Natural killer cell (primary cell): ENCODE results near the gene SNN. TPM values are rescaled to one million over a fixed set of nuclear protein-coding genes. Genes with fewer than 3 reads are reported as not detected.
A peak's percentile ranks its signal among the peaks of the same experiment; 100 is the strongest.

Experiments
- ATAC-seq, 3 donors: fragments of 150-1000 bp in 2 of 3; fragments of 200-7000 bp in 1 of 3; cut with Tn5 transposase; 1 replicate in 1 of 3; 2 replicates in 2 of 3; pipeline ENCODE4 v1.10.0; 2021; ENCODE audit warnings: mild to moderate bottlenecking in 2 of 3, moderate library complexity in 2 of 3
- DNase-seq, 2 donors: peaks; one replicate each; pipeline versions ENCODE4 v3.0.0 to v3.0.0-alpha.2; 2013 to 2021; ENCODE audit warnings: mixed read lengths in 1 of 2
- H3K27ac ChIP-seq: one replicate; pipeline ENCODE4 v1.5.1; 2013; ENCODE audit warnings: mild to moderate bottlenecking, low read length
- H3K27me3 ChIP-seq: one replicate; pipeline ENCODE4 v1.6.1; 2013; ENCODE audit warnings: low read length; ENCODE audit not compliant: control insufficient read depth, insufficient read depth
- H3K36me3 ChIP-seq: one replicate; pipeline ENCODE4 v1.6.1; 2013; ENCODE audit warnings: low read length; ENCODE audit not compliant: control insufficient read depth, insufficient read depth
- H3K4me1 ChIP-seq: one replicate; pipeline ENCODE4 v1.6.1; 2013; ENCODE audit warnings: low read length; ENCODE audit not compliant: control insufficient read depth, insufficient read depth
- H3K4me3 ChIP-seq: one replicate; pipeline ENCODE4 v1.5.1; 2013; ENCODE audit warnings: low read length
- H3K9me3 ChIP-seq: one replicate; pipeline ENCODE4 v1.6.1; 2013; ENCODE audit warnings: low read length; ENCODE audit not compliant: control insufficient read depth, insufficient read depth
- H3K27ac Mint-ChIP-seq, 2 donors: one replicate each; pipeline ENCODE4 v1.8.0; 2022; ENCODE audit warnings: mild to moderate bottlenecking in 2 of 2, mixed read lengths in 2 of 2, moderate library complexity in 1 of 2
- H3K27me3 Mint-ChIP-seq, 2 donors: one replicate each; pipeline ENCODE4 v1.8.0; 2022; ENCODE audit warnings: low read depth in 2 of 2, mixed read lengths in 2 of 2
- H3K36me3 Mint-ChIP-seq: one replicate; pipeline ENCODE4 v1.8.0; 2022; ENCODE audit warnings: mixed read lengths
- H3K4me1 Mint-ChIP-seq, 2 donors: one replicate each; pipeline ENCODE4 v1.8.0; 2022; ENCODE audit warnings: mixed read lengths in 2 of 2
- H3K4me3 Mint-ChIP-seq: one replicate; pipeline ENCODE4 v1.8.0; 2022; ENCODE audit warnings: mild to moderate bottlenecking, moderate library complexity, mixed read lengths
- H3K9me3 Mint-ChIP-seq, 2 donors: one replicate each; pipeline ENCODE4 v1.8.0; 2022; ENCODE audit warnings: mixed read lengths in 2 of 2
- CTCF ChIP-seq: fragments of 200-600 bp; IDR thresholded peaks from one replicate; pipeline ENCODE4 v1.8.0; 2022; ENCODE audit warnings: antibody characterized with exemption
- WGBS: methylation state at CpG from one replicate; pipeline ENCODE4 v1.1.7; 2013; ENCODE audit warnings: missing lambda C conversion rate; ENCODE audit not compliant: insufficient coverage; 5-methylcytosine and 5-hydroxymethylcytosine counted together
- intact Hi-C: fragments of 100-400 bp; cut with micrococcal nuclease; formaldehyde crosslinking; loops from one replicate; pipeline ENCODE4 v1.14.2; 2022
- total RNA-seq, 4 donors: library from RNA; stranded (reverse); fragments of 120-200 nt in 1 of 4; gene quantifications; one replicate each; pipeline versions ENCODE4 v1.2.3 to v1.2.4, GENCODE V29; 2013 to 2022

SNN gene
- total RNA-seq, 3 donors from 2014 or later (not counting 1 experiment from before 2014, with no cell fraction given), result 5.3 to 20.0 (median 12.5) TPM

DNA sequence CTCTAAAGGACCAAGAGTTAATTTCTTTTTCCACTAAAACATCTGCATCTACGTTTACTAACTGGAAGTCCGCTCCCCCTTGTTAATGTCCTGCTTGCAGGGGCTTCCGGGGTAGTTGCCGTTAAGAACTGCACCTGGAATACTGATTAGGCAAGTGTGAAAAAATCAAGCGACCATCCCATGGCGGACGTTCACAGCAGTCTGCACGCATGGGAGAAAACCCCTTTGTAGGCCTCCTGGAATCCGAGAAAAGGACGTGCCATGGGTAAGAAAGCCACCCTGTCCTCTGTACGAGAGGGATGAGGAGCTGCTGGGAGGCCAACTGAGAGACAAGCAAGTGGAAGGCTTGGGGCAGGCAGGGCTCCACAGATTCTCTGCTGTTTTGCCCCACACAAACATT is 14.9 kb downstream of the SNN start:
- no peak overlapping the region for H3K4me3 Mint-ChIP-seq
- H3K27ac Mint-ChIP-seq, result no peak overlapping the region
- peaks cover 70% of the 10 kb centered on the region for H3K36me3 ChIP-seq
- no peaks in the 10 kb centered on the region for H3K9me3 Mint-ChIP-seq
- no peaks in the 10 kb centered on the region for H3K27me3 ChIP-seq
- ATAC-seq (no peak), DNase-seq (no peak)
- no peak for TF ChIP-seq CTCF
- no peaks in the 10 kb centered on the region for H3K9me3 ChIP-seq
- 95% methylated on average over 11 of the region's 11 CpGs for WGBS
- H3K27ac ChIP-seq, result peak overlapping the region; percentile 81
- H3K4me1 ChIP-seq, result peaks cover 38% of the 10 kb centered on the region
- no peak overlapping the region for H3K4me3 ChIP-seq
- peaks cover 28% of the 10 kb centered on the region for H3K36me3 Mint-ChIP-seq
- intact Hi-C loops, result no loop called here
- H3K4me1 Mint-ChIP-seq, result peaks cover 10 to 21% of the 10 kb centered on the region in 2 donors
- H3K27me3 Mint-ChIP-seq, result no peaks in the 10 kb centered on the region

DNA sequence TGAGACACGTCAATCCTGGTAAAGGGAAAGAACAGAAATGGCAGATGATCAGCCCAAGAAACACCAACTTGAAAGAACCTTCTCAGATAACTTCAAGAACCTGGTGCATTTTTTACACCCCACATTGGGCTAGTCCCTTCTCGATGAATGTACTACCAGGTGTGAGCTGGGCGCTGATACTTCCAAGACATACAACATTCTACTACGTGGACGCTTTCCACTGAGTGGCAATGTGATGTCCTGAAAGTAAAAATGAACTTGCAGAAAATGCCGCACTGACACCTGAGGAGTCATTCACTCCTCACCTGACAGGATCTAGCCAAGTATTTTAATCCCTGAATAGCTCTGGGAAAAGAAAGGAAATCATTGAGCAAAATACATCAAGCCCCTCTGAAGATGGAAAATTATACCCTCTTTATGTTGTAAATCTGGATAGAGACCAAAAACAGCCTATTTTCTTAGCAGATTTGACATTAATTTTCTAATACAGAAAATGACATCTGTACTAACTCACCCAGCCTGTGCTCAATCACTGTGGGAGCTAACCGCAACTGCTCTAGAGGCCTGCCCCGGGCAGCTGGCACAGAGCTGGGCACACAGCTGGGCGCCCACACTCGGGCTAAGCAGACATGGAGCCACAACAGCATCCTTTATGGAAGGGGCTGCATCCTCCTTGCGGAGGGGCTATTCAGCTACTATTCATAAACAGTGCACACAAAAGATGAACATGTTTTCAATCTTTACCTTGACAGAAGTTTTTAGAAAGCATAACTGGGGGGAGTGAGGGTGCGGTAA is 16.2 kb downstream of the SNN start:
- no peaks in the 10 kb centered on the region for H3K9me3 ChIP-seq
- no peak overlapping the region for H3K27ac ChIP-seq
- no peaks in the 10 kb centered on the region for H3K27me3 Mint-ChIP-seq
- peaks cover 14 to 31% of the 10 kb centered on the region in 2 donors for H3K4me1 Mint-ChIP-seq
- DNase-seq, result no peak
- no peaks in the 10 kb centered on the region for H3K9me3 Mint-ChIP-seq
- H3K4me3 Mint-ChIP-seq, result no peak overlapping the region
- H3K27ac Mint-ChIP-seq, result no peak overlapping the region
- no peak for TF ChIP-seq CTCF
- 98% methylated on average over 8 of the region's 12 CpGs for WGBS
- intact Hi-C loops, result no loop called here
- no peak overlapping the region for H3K4me3 ChIP-seq
- no peak for ATAC-seq
- peaks cover 29% of the 10 kb centered on the region for H3K4me1 ChIP-seq
- no peaks in the 10 kb centered on the region for H3K27me3 ChIP-seq
- peaks cover 28% of the 10 kb centered on the region for H3K36me3 Mint-ChIP-seq
- peaks cover 59% of the 10 kb centered on the region for H3K36me3 ChIP-seq

- Mint-ChIP-seq H3K27me3 (no peaks in the 10 kb centered on the region), H3K27ac (no peak overlapping the region), H3K4me1 (peaks cover 18 to 30% of the 10 kb centered on the region in 2 donors), H3K4me3 (no peak overlapping the region), H3K36me3 (peaks cover 32% of the 10 kb centered on the region), H3K9me3 (no peaks in the 10 kb centered on the region)
- WGBS, result 93% methylated on average over 8 of the region's 9 CpGs
- ATAC-seq (no peak), DNase-seq (no peak)
- no peak overlapping the region for H3K4me3 ChIP-seq
- no peak for TF ChIP-seq CTCF
- H3K4me1 ChIP-seq, result peaks cover 20% of the 10 kb centered on the region
- H3K36me3 ChIP-seq, result peaks cover 59% of the 10 kb centered on the region
- H3K27ac ChIP-seq, result no peak overlapping the region
- no peaks in the 10 kb centered on the region for H3K9me3 ChIP-seq
- intact Hi-C loops, result no loop called here
- H3K27me3 ChIP-seq, result no peaks in the 10 kb centered on the region
Measured at GRCh38 chr16:11685844-11686618, 17.8 kb downstream of the SNN start.
